ENCODE data around the gene ODAD4. TPM values are rescaled to one million over a fixed set of nuclear protein-coding genes. Genes with fewer than 3 reads are reported as not detected.

ODAD4 gene
- total and polyA plus RNA-seq, 2 of the 8 experiments (the other 6 are each of a cell fraction or from before 2014, with no cell fraction given): 0.48 to 1.3 TPM

DNA sequence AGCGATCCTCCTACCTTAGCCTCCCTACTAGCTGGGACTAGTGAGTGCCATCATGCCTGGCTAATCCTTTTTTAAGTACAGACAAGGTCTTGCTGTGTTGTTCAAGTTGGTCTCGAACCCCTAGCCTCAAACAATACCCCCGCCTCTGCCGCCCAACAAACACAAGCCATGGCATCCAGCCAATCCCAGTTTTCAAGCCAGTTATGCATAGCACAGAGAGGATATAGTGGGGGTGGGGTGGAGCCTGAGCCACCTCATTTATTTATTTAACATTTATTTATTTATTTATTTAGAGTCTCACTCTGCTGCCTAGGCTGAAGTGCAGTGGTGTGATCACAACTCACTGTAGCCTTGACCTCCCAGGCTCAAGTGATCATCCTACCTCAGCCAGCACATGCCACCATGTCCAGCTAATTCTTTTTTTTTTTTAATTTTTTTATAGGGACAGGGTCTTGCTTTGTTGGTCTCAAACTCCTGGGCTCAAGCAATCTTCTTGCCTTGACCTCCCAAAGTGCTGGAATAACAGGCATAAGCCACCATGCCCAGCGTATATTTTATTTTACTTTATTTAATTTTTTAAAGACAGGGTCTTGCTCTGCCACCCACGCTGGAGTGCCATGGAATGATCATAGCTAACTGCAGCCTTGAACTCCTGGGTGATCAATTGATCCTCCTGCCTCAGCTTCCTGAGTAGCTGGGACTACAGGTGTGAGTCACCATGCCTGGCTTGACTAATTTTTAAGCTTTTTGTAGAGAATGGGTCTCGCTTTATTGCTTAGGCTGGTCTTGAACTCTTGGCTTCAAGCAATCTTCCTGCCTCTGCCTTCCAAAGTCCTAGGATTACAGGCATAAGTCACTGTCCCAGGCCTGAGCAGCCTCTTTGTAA is 39.0 kb upstream of the ODAD4 start (continued):
- TF ChIP-seq ATF2 (IDR thresholded peaks at IDR 0.05; ENCODE audit: low read length) (no peak), BCL11A (IDR thresholded peaks at IDR 0.05; ENCODE audit: low read depth in 2 of 2, low read length in 2 of 2) (no peak), KDM4A (IDR thresholded peaks at IDR 0.05; ENCODE audit: low read depth, low read length, severe bottlenecking) (no peak)

Data from H1 (cell line).